GM18868 (cell line): ENCODE results near the gene KCTD8.
A peak's percentile ranks its signal among the peaks of the same experiment; 100 is the strongest.
"Not testable (repeated sequence)": the region's sequence is repeated elsewhere in the genome, so short reads cannot be mapped to it uniquely, and the experiment has no call there.

Experiments
- ATAC-seq: cut with Tn5 transposase; IDR thresholded peaks from one replicate; pipeline ENCODE4 v1.9.1; 2021; ENCODE audit warnings: mild to moderate bottlenecking, moderate library complexity; ENCODE audit not compliant: unreplicated experiment

The KCTD8 gene

DNA sequence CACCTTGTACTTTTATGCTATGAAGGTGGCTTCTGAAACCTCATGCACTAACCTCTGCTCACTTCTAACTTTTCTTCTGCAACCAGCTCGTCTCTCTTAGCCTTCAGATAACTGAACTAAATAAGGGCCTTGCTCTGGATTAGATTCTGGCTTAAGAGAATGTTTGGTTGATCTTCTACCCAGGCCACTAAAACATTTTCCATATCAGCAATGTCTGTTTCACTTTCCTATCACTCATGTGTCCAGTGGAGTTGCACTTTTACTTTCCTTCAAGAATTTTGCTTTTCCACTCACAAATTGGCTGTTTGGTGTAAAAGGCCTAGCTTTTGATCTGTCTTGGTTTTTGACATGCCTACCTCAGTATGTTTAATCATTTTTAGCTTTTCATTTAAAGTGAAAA lies 105.8 kb downstream of the KCTD8 start:
- ATAC-seq: no peak

DNA sequence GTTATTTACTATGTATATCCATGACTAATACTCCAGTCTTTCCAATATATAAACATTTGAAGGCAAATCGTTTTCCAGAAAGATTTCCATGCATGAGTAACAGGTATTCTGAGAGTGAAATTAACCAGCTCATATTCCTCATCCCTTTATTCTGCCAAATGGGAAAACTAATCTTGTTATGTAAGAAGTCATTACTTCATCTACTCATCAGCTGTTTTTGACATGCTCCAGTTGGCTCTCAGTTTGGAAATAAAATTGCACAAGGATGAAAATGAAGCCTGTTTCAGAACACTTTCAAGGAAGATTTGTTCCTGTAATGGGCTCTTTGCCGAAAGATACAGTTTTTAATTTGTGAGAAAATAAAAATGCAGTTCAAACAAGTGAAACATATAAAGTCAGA lies 121.9 kb downstream of the KCTD8 start:
- no peak for ATAC-seq

DNA sequence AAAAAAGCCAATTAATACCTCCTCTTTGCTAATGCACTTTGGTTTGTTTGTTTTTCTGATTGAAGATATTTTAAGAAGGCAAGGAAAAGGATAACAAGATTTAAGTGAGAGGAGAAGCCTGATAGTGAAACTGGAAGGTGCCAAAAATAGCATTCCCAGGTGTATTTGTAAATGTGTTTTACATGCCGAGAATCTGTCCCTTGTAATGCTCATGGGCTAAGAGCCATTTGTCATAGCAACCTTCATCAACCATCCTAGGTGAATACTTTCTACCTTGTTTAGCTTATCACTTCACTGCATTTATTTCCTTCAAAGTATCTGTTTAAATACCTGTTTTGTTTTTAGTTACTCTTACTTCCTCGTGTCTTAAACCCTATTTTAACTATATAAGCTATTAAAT lies 127.8 kb downstream of the KCTD8 start:
- no peak for ATAC-seq

DNA sequence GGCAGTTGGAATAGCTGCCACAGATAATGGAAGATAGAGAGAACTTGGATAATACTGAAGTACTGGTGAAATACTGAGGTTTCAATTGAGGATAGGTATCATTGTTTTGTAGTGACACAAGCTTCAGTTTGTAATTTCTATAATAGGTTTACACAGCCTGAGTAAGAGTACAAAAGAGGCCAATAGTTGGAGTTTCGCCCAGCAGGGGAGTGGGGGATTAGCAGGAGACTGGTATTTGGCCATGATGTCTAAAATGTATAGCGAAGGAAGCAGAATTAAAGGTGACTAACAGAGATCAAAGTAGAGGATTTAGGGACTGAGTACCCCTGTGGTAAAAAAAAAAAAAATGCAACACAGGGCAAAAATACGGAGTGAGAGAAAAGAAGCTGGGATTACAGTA lies 129.5 kb downstream of the KCTD8 start:
- no peak for ATAC-seq

DNA sequence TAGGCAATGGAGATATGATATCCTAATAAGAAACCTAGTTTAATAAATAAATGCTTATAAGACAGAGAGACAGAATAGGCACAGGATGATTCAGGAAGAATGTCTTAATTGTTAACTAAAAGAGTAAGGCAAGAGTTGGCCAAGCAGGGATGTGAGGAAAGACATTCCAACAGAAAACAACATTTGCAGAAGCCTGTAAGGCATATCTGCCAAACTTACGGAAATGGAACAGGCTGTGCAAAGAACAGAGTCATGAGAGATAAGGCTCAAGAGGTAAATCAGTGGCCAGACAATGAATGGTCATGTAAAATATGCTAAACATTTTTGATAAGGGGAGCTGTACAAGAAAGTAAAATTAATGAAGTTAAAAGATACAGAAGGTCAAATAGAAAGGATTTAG lies 134.9 kb downstream of the KCTD8 start:
- ATAC-seq: no peak

DNA sequence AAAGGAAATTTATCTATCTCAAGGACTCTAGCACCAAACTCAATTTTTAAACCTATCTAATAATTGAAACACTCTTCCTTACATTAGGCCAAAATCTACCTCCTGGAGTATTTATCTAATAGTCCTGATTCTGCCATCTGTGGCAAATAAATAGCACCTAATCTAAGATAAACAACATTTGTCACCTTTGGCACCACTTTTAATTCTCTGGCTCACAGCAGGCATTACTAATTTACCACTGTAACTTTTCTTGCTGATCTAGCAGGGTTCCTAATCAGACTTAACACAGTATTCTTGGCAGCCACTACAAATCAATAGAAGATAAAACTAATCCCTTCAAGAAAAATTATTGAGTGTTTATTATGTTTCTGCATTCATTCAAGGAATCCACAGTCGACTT lies 161.1 kb downstream of the KCTD8 start:
- ATAC-seq: no peak

DNA sequence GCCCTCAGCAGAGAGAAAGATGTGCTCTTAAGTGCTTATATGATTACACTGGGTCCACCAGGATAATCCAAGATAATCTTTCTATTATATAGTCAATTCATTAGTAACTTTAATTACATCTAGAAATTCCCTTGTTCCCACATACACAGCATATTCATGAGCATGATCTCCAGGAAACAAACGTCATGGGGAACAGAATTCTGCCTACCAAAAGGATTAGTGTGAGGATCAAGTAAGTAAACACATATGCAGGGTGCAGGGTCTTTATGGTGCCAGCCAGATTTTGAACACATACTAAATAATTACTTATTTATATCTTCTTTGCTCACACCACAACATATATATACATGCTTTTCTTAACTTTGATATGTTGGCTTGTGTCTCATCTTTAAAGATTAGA lies 169.1 kb downstream of the KCTD8 start:
- no peak for ATAC-seq

DNA sequence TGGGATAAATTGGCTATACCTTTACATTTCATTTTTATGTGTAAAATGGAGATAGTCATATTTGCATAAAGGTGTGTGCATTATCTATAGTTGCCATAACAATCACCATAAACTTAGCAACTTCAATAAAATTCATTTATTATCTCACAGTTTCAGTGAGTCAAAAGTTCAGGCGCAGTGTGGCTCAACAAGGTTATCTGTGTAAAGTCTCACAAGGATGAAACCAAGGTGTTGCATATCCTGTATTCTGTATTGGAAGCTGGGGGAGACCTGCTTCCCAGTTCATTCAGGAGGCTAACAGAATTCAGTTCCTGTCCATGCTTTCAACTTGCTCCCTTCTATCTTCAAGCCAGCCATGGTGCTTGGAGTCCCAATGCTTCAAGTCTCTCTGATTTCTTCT lies 169.5 kb downstream of the KCTD8 start:
- ATAC-seq: no peak

DNA sequence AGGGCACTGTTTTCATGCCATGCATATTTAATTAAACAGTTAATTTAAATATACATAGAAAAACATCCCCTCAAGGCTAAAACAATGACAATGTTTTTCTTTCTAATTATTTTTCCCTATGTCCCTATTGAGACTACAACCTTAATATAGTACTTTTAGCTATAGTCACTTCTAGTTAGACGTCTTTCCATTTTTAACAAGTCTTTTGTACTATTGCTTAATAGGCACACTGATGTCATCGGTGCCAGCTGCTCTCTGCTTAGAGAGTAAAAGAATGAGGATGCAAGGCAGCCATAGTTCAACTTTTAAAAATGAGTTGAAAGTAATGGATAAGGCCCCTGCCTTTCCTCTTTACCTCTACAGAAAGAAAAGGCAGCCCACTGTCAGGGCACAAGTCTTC lies 191.1 kb downstream of the KCTD8 start:
- ATAC-seq: no peak

DNA sequence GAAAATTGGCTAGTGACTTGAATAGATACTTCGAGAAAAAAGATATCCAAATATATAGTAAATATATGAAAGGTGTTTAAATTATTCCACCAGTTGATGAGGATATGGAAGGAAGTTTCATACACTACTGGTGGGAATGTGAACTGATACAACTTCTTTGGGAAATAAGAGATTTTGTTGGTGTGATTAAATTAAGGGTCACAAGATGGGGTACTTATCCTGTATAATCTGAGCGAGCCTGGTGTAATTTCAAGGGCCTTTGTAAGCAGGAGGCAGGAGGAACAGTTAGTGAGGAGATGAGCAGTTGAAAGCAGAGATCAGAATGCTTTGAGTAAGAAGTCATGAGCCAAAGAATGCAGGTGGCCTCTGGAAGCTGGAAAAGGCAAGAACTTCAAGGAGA lies 192.2 kb downstream of the KCTD8 start:
- no peak for ATAC-seq

DNA sequence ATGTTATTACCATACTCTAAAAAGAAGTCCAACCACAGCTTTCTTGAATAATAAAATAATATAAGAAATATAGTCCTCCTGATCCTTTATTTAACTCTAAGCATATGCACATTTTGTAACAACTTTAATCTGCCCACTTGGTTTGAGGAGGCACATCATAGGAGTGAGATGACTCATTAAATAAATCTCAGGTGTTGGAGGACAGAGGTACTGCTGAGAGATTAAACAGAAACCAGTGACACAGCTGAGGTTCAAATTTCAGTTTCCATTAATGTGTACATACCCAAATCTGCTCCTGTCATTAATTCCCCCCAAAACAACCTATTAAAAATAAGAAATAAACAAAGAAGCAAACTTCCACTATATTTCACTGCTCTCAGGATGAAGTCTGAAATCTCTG lies 211.0 kb downstream of the KCTD8 start:
- ATAC-seq: no peak

DNA sequence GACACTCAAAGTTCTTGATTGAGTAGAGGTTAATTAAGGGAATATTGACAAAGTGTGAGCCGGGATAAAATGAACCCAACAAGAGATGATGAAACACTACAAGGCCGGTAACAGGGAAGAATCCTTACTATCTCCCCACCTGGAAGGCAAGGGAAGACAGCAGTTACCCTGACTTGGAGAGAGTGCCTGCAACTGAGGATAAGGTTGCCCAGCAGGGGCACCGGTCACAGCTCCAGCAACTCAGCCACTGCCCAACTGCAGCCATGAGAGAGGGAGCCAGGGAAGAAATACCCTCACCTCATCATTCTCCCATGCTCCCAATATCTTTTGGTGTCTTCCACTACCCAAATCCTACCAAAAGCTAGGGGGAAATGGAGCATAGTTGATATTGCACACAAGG lies 212.7 kb downstream of the KCTD8 start:
- no peak for ATAC-seq

DNA sequence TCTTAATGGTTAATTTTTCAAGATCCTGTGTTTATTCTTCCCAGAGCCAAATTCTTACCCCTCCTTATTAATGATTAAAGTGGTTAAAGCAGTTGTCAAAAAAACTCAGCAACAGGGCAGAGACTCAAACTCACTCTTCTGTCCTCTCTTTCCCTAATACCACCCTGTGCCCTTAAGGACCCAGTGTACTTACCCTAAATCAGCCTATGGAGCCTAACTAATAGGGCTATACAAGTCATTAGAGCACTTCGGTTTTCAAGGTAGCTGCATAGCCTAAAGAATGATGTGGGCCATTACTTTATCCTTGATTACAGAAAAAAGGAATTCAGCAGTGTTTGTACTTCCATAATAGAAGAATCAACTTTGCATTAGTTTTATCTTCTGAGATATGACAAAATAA lies 216.3 kb downstream of the KCTD8 start:
- ATAC-seq: no peak

DNA sequence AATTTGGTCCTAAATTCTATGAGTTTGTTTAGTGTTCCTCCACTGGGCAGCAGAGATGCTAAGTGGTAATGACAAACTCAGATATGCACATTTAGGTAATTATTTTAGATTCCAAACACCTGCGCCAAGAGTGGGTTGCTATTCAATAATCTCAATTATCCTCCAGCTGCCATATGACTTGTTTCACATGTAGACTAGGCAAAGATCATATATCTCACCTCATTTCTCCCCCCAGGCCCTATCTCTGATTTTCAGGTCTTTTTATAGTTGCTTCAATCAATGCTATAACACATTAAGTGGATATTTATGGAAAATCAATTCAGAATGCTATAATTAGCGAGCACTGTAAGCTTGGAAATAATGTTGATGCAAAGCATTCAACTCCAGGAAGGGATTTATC lies 217.6 kb downstream of the KCTD8 start:
- no peak for ATAC-seq

DNA sequence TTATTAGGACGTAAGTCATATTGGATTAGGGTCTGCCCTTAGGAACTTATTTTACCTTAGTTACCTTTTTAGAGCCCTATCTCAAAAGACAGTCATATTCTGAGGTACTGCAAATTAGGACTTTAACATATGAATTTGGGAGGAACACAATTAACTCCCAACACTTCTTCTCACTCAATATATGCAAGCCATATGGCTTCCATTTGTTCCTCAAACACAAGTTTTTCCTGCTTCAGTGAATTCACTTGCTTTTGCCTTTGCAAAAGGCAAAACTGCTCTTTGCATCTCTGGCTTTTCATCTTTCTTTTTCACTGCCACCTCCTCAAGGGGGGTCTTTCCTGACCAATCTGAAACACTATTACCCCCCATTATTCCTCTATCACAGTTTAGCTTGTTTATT lies 220.3 kb downstream of the KCTD8 start:
- no peak for ATAC-seq

DNA sequence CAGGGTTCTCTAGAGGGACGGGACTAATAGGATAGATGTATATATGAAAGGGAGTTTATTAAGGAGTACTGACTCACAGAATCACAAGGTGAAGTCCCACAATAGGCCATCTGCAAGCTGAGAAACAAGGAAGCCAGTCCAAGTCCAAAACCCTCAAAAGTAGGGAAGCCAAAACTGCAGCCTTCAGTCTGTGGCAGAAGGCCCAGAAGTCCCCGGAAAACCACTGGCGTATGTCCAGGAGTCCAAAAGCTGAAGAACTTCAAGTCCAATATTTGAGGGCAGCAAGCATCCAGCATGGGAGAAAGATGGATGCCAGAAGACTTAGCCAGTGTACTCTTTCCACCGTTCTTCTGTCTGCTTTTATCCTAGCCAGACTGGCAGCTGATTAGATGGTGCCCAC lies 227.2 kb downstream of the KCTD8 start:
- no peak for ATAC-seq

DNA sequence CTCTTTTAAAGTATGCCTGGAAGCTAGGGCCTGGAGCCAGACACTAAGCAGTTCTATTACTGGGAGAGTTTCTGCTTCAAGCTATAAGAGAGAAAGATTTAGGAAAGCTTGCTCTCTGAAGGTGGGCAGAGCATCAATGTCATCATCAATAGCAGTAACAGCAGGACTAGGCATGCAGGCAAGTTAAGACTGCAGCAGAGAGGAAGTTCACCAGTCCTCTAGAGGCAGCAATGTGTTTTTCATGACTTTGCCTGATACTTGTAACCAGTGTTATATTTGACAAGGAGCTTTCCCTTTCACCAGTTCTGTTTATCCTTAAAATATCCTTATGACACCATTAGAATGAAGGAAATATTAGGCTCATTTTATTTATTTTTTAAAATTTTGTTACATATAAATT lies 237.9 kb downstream of the KCTD8 start:
- ATAC-seq: no peak

DNA sequence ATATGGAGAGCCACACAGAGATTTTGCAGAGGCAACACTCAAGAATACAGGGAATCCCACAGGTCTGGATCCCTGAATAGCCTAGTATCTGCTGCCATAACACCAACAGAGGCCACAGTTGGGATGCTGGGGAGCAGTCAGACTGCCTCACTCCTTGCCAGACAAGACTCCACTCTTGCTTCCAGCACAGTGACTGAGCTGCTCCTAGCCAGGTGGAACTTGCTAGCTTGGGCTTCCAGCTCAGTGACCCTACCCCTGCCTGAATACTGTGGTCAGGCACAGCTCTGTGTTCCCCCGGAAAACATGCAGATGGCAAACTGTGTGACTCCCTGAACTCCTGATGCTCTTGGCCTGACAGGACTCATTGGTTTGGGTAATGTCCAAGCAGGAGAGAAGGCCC lies 251.8 kb downstream of the KCTD8 start:
- no peak for ATAC-seq

DNA sequence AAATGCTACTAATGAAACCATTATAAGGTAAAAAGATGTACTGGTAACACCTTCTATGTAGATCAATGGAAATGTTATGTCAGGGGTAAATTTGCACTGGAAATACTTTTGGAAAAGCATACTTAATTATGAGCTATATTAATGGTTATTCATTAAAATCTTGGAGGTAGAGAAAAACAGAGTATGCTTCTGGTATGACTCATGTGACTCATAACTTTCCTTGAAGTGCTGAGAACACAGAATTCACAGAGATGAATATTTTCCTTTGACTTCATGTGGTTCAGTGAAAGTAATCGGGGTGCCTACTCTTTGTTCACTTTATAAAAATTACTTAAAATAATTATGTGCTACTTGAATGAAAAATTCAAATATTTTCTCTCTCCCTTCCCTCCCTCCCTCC lies 254.2 kb downstream of the KCTD8 start:
- peak; percentile 38 for ATAC-seq

DNA sequence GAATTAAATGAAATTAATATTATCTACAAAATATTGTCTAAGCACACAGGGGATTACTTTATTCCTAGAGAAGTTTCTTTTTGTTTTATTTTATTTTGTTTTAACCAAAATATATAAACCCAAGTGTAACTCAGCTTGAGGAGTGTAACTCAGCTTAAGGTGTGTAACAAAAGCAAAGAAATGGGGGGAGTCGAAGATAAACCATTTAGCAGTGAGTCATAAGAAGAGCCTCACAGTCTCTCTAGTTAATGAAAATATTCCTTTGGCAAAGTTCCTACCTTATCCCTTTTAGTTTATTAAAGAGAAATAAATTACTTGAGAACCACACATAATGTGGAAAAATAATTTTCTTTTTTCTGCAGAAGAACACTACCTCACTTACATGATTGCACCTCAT lies 261.8 kb downstream of the KCTD8 start:
- no peak for ATAC-seq

DNA sequence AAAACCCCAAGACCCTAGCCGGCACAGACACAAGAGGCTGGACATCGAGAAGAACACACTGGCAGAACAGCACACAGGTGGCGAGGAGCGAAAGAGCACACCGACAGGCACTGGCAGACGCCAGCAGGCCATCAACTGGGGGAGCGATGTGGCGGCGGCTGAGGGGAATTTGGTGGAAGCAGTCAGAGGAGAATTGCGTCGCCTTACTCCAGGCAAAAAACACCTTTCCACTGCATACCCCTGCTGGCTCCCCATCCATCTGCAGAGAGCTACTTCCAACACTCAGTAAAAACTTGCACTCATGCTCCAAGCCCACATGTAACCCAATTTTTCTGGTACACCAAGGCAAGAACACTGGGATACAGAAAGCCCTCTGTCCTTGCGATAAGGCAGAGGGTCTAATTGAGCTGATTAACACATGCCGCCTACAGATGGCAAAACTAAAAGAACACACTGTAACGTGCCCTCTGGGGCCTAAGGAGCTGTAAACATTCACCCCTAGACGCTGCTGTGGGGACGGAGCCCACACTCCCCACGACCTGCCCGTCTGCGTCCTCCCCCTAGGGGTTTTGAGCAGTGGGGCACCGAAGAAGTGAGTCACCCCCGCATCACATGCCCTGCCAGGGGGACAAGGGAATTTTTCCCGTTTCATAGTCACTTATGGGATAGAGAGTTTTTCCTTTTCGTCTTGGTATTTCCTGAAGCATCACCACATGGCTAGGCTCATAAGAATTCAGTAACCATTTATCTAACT lies 262.3 kb downstream of the KCTD8 start:
- no peak for ATAC-seq

DNA sequence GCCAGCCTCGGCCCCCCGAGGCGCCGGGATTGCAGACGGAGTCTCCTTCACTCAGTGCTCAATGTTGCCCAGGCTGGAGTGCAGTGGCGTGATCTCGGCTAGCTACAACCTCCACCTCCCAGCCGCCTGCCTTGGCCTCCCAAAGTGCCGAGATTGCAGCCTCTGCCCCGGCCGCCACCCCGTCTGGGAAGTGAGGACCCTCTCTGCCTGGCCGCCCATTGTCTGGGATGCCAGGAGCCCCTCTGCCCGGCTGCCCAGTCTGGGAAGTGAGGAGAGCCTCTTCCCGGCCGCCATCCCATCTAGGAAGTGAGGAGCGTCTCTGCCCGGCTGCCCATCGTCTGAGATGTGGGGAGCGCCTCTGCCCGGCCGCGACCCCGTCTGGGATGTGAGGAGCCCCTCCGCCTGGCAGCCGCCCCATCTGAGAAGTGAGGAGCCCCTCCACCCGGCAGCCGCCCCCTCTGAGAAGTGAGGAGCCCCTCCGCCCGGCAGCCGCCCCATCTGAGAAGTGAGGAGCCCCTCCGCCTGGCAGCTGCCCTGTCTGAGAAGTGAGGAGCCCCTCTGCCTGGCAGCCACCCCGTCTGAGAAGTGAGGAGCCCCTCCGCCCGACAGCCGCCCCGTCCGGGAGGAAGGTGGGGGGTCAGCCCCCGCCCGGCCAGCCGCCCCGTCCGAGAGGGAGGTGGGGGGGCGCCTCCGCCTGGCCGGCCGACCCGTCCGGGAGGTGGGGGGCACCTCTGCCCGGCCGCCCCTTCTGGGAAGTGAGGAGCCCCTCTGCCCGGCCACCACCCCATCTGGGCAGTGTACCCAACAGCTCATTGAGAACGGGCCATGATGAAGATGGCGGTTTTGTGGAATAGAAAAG lies 266.9 kb downstream of the KCTD8 start:
- not testable (repeated sequence) for ATAC-seq
